HG03064 (cell line): ENCODE results near the gene DNAH8.
"Not testable (repeated sequence)": the region's sequence is repeated elsewhere in the genome, so short reads cannot be mapped to it uniquely, and the experiment has no call there.

Experiments
- ATAC-seq: cut with Tn5 transposase; IDR thresholded peaks from one replicate; pipeline ENCODE4 v1.9.1; 2021; ENCODE audit warnings: low read depth; ENCODE audit not compliant: unreplicated experiment

DNAH8 gene

DNA sequence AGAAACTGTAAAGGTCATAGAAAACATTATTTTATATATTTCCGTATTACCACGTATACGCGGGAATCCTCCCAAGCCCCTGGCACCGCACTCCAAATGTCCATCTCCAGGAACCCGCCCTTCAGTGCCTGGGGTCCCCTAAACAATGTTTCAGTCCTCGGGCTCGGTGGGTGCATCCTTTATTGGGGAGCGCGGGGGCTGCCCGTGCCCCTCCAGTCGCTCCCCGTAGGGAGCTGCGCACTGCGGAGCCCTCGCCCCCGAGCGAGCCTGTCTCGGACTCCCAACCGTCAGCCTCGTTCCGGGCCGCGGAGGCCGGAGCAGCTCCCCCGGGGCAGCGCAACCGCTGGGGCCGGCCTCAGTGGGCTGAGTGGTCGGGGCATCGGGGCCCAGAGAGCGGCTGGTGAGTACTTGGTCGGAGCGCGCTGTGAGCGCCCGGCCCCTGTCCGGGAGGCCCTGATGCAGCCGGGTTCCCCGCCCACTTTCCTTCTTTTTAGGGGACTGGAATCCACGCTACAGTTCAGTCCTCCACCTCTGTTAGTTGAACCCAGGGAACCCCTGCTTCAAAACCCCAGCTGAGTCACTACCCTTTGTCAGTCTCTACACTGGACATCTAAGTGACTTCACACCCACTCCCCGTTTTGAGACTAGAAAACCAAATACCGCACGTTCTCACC is at the start of gene DNAH8:
TSS of gene DNAH8 (plus strand) at position 296 of the 674 bp plus-strand sequence. CDS start 7,499 bp downstream, outside the sequence.
- no peak for ATAC-seq

GRCh38 chr6:38671885-38672467 is 43.1 kb upstream of the DNAH8 start:
- no peak for ATAC-seq

GRCh38 chr6:38673397-38674165 is 41.5 kb upstream of the DNAH8 start:
- no peak for ATAC-seq

DNA sequence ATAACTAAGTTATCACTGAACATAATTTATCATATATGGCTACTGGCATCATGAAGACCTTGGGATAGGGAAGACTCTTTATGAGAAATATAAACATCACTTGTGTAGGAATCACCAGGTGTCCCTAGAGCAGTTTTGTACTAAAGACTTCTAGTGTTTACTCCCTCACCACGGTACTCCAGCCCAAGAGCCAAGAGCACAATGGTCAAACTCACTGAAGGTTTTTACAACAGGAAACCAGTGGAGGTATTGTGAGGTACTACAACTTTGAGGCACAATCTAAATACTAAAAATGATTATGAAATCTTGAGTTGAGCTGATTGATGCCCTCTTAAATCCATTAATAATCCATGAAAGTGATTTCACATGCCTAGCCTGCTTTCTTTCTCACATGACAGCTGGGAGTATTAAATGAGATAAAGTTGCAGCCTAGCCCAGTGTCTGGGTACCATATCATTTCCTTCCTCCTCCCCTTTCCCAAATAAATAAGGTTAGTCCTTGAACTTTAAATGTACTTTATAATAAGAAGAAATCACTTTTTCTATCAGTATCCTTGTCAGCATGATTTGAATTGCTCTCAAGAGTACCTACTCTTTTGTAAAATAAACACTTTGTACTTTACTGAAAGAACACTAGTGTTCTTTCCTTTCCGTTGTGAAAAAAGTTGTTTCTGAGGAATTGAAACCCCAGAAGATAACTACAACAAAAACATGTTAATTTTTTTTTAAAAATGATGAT is 38.7 kb upstream of the DNAH8 start:
- no peak for ATAC-seq

DNA sequence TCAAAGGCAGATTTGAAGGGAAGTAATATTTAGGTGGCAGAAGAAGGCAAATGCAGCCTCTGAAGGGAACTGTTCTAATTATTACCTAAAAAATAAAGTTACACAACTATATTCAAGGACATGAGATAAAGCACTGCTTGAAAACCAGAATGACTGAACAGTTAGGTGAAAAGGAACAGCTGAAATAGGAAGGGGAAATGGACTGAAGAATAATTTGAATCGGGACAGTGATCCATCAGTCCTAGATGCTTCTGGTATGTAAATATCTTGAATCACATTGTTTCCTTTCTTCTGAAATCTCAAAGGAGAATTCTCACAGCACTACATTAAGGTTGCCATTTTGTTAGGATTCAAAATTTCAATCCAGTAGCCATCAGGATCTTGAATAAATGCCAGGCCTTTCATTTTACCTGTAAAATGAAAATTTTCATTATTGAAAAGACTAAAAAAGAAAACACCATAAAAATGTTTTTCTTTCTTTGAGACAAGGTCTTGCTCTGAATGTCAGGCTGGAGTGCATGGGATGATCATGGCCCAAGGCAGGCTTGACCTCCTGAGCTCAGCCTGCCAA is 38.1 kb upstream of the DNAH8 start:
- ATAC-seq = no peak

GRCh38 chr6:38678178-38678760 is 36.8 kb upstream of the DNAH8 start:
- ATAC-seq = no peak

DNA sequence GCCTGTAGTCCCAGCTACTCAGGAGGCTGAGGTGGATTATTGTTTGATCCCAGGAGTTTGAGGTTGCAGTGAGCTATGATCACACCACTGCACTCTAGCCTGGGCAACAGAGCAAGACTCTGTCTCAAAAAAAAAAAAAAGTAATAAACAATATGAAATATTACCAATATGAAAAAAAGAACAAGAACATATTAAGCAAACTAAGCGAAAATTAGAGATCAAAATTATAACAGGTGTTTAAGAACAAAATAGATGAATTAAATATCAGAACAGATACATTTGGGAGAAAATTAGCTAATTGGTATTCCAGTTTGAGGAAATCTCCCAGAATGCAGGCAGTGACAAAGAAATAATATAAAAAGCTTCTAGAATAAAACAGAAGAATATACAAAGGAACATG is 35.4 kb upstream of the DNAH8 start:
- ATAC-seq = no peak

DNA sequence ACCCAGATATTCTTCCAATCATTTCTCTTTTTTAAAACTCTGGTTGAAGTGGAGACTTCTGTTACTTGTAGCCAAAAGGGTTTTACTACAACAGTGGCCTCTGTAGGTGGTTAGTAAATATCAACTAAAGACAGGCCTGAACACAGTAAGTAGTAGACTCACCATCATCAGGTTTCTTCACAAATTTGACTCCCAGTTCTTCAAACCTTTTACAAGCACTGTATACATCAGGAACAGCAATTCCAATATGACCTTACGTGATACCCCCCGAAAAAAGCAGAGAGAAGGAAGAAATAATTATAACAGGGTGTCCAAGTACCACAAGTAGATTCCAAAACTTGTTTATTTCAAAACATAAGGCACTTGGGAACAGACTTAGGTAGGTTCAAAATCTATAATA is 33.3 kb upstream of the DNAH8 start:
- no peak for ATAC-seq

GRCh38 chr6:38684237-38684636 is 30.9 kb upstream of the DNAH8 start:
- no peak for ATAC-seq

DNA sequence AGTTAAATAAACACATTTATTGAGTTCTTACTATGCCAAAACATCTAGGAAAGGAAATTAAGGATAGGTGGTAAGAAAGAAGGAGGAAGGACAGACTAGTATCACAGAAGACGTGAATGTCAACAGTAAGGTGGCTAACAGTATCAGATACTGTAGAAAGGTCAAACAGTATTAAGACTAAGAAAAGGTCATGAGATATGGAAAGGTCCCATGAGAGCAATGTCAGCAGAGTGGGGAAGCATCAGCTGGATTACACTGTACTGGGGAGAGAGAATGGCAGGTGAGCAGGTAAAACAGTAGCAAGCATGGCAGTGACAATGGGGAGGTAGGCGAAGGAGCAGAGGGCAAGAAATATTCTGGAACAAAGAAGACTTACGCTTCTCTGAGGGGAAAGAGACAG is 30.2 kb upstream of the DNAH8 start:
- ATAC-seq = no peak

GRCh38 chr6:38686270-38687042 is 28.7 kb upstream of the DNAH8 start:
- ATAC-seq = no peak

- no peak for ATAC-seq
These were observed 28.1 kb upstream of the DNAH8 start for GRCh38 chr6:38687043-38687353.

GRCh38 chr6:38687549-38687948 is 27.6 kb upstream of the DNAH8 start:
- ATAC-seq = no peak

DNA sequence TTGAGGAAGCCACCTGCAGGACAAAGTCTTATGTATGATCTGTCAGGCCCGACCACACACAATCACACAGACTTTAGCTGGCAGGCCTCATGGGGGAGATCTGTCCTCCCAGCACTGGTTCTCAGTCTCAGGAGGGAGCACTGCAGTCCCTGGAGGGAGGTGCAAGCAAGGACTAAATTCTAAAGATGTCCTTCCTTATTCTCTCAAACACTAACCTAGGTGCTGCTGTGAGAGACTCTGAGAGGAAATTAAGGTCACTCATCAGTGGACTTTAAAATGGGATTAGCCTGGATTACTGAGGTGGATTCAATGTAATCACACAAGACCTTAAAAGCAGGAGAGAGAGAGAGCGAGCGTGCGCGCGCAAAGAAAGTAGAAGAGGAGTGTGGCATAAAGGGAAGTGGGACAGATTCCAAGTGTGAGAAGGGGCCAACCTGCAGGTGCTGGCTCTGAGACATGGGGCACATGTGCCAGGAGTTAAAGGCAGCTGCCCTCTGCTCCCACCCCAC is 26.5 kb upstream of the DNAH8 start:
- ATAC-seq = peak; percentile 79

- ATAC-seq = no peak
These were observed 19.7 kb upstream of the DNAH8 start for GRCh38 chr6:38695227-38695900.

DNA sequence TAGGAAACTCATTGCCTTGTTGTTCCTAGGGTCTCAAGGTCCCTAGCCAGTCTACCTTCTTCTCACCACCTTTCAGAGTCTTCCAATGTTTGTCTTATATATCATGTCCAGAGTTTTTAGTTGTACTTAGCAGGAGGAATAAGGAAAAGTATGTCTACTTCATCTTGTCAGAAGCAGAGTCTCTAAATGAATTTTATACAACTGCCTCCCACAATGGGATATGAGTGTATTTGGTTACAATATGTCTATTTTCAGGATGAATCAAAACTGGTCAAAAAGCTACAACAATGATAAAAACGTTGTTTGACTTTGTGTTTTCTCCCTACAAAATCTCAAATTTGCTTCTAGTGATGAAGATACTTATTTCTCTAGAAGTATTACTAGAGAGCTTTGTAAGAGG is 19.2 kb upstream of the DNAH8 start:
- no peak for ATAC-seq

DNA sequence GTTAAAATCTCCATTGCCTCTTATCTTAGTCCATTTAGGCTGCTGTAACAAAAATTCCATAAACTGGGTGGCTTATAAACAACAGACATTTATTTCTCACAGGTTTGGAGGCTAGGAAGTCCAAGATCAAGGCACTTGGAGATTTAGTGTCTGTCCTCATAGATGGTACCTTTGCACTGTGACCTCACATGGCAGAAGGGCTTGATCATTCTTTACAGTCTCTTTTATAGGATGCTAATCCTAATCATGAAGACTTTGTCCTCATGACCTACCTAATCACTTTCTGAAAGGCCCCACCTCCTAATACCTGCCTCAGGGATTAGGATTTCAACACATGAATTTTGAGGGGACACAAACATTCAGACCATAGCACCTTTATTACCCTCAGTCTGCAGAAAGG is 18.8 kb upstream of the DNAH8 start:
- no peak for ATAC-seq

- ATAC-seq = no peak
These were observed 17.3 kb upstream of the DNAH8 start for GRCh38 chr6:38697846-38698245.

DNA sequence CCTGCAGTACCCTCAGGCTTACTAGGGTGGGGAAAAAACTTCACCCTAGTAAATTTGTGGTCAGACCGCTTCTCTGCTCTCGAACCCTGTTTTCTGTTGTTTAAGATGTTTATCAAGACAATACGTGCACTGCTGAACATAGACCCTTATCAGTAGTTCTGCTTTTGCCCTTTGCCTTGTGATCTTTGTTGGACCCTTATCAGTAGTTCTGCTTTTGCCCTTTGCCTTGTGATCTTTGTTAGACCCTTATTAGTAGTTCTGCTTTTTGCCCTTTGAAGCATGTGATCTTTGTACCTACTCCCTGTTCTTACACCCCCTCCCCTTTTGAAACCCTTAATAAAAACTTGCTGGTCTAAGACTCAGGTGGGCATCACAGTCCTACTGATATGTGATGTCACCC is 15.4 kb upstream of the DNAH8 start:
- not testable (repeated sequence) for ATAC-seq
